Measurements from ENCODE around the gene TMEM94.
"Not testable (repeated sequence)": the region's sequence is repeated elsewhere in the genome, so short reads cannot be mapped to it uniquely, and the experiment has no call there.

Gene TMEM94

DNA sequence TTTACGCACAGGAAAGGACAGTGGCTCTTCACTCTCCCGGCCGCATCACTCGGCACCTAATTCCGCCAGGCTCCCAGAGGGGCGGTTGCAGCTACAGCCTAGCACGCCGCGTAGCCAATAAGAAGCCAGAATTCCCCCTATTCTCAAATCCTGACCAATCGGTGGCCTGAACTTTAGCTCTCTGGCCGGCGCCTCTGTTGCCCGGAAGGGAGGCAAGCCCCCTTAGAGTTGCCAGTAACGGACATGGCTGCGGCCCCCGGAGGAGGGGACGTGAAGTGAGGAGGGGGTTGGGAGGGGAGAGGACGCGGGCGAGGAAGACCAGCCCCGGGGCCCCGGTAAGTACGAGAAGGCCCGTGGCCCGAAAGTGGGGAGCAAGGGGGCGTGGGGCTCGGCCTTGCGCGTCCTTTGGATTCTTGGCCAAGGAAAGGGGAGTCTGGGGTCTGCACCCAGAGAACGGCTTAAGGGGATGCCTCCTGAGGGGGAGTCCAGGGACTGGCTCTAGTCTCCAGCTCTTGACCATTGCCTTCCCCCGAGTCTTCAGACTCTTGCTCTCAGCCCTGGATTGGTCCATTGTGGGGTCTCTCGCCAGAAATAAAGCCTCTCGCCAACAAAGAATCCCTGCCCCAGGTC lies at the start of gene TMEM94:
TMEM94 (plus strand) TSS at position 219 of the 630 bp plus-strand sequence. CDS start 15,271 bp downstream, outside the sequence.
- peak; percentile 97 for DNase-seq

- DNase-seq: no peak
Observed at GRCh38 chr17:75407655-75408352, 48.6 kb upstream of the TMEM94 start.

DNA sequence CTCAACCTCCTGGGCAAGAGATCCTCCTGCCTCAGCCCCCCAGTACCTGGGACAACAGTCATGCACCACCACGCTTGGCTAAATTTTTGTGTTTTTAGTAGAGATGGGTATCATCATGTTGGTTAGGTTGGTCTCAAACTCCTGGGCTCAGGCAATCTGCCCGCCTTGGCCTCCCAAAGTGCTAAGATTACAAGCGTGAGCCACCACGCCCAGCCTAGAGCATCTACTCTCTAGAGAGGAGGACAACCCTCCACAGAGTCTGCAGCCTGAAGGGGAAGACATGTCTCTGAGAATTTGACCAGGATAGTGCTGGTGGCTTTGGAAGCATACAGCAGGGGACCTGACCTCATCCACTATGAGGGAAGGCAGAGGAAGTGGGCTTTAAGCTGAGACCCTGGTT lies 46.3 kb upstream of the TMEM94 start:
- no peak for DNase-seq

- DNase-seq: no peak
Observed at GRCh38 chr17:75411328-75412067, 44.9 kb upstream of the TMEM94 start.

DNA sequence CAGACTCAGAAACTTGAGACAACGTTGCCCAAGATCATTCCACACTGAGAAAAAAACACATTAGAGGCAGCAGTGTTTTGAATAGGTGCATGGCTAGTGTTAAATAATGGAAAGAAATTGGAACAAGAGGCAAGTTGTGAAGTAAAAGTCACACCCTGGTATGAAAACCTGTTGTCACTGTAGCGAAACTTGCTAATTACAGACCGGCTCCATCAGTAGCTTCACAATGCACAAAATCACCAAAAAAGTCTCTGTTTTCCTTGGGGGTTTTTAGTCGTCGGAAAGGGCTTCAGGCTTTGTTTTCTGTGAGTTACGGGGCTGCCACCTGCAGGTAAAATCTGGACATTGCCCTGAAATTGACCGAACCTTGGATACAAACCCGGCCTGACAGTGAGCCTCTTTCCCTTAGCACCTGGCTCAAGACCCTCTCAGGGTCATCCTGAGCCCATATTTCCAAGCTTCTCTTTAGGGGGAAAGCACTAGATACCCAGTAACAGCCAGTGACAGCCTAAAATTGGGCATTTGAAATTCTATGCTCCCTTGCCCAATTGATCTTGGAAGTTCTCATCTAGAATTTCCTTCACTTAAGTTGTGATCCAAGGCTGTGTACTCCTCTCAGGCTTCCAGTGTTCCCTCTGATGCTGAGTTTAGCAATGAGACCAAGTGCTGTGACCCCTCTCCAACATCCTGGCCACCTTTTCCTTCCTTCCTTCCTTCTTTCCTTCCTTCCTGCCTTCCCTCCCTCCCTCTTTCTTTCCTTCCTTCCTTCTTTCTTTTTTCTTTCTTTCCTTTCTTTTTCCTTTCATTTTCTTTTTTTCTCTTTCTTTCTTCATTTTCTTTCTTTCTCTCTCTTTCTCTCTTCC lies 43.7 kb upstream of the TMEM94 start:
- DNase-seq: peak; percentile 62

- DNase-seq: no peak
Observed at GRCh38 chr17:75414488-75414887, 41.9 kb upstream of the TMEM94 start.

- no peak for DNase-seq
Observed at GRCh38 chr17:75416006-75416405, 40.4 kb upstream of the TMEM94 start.

GRCh38 chr17:75417054-75417580 lies 39.3 kb upstream of the TMEM94 start:
- no peak for DNase-seq

- DNase-seq: no peak
Observed at GRCh38 chr17:75418531-75418930, 37.9 kb upstream of the TMEM94 start.

- peak; percentile 75 for DNase-seq
Observed at GRCh38 chr17:75428543-75429469, 27.6 kb upstream of the TMEM94 start.

- peak; percentile 57 for DNase-seq
Observed at GRCh38 chr17:75430159-75430974, 26.1 kb upstream of the TMEM94 start.

DNA sequence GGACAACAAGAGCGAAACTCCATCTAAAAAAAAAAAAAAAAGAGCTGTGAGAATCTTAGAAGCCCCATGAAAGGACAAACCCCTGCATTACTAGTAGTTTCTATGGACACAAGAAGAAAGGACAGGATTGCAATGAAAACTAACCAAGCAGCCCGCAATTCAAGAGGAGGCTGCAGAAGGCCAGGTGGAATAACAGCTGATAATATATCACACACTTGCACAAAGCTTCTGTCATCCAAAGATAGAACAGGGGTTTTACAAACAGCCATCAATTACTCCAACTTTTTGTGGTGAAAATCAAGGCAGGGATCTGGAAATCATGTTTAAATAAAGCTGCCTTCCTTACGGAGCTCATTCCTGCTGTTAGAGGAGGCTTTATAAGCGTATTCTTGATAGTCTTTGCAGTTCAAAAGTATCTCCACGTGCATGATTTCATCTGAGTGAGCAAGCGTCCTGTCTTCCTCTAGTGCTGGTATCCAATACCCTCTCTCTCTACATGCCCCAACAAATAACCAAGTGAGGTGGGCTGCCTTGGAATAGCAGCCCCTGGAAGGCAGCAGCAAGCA lies 23.1 kb upstream of the TMEM94 start:
- no peak for DNase-seq

GRCh38 chr17:75434433-75434832 lies 22.0 kb upstream of the TMEM94 start:
- not testable (repeated sequence) for DNase-seq

DNA sequence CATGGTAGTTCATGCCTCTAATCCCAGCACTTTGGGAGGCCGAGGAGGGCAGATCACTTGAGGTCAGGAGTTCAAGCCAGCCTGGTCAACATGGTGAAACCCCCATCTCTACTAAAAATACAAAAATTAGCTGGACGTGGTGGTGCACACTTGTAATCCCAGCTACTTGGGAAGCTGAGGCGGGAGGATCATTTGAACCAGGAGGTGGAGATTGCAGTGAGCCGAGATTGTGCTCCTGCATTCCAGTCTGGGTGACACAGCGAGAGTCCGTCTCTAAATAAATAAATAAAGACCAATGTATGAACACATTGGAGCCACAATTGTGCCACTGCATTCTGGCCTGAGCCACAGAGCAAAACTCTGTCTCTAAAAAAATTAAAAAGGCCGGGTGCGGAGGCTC lies 19.0 kb upstream of the TMEM94 start:
- DNase-seq: not testable (repeated sequence)

- no peak for DNase-seq
Observed at GRCh38 chr17:75439287-75439686, 17.1 kb upstream of the TMEM94 start.

DNA sequence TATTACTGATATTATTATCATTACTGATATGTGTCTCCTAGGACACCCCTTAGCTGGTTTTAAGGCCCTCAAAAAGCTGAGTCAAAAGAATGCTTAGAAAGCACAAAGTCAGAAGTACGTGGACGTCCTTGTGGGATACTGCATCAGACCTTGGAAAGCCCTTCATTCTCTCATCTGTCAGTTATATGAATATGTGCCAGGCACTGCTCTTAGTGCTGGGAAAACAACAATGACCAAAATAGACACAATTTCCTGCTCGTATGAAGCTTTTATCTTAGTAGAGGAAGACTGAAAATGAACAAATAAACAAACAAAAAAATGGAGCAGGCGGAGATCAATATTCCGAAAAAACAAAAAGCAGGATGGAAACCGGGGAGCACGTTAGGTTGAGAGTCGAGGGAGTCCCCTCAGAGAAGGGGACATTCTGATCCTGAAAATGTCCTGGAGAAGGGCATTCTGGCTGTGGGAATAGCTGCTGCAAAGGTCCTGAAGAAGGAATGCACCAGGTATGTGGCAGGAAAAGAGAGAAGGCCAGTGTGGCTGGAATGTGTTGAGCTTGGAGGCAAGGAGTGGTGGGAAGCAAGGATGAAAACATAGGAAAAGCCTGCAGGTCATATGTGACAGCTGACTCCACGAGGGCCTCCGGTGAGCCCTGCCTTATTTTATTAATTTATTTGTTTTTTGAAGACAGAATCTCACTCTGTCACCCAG lies 15.5 kb upstream of the TMEM94 start:
- DNase-seq: no peak

- no peak for DNase-seq
Observed at GRCh38 chr17:75442168-75443103, 14.0 kb upstream of the TMEM94 start.

GRCh38 chr17:75445296-75445695 lies 11.1 kb upstream of the TMEM94 start:
- no peak for DNase-seq
